HG03175 (cell line): Measurements from ENCODE around the gene UPK3BL2.
"Not testable (repeated sequence)": the region's sequence is repeated elsewhere in the genome, so short reads cannot be mapped to it uniquely, and the experiment has no call there.

Experiments
- ATAC-seq: cut with Tn5 transposase; IDR thresholded peaks from one replicate; pipeline ENCODE4 v1.9.1; 2021; ENCODE audit warnings: mild to moderate bottlenecking, moderate library complexity; ENCODE audit not compliant: unreplicated experiment

UPK3BL2 gene

GRCh38 chr7:102532127-102532526, 11.4 kb downstream of the UPK3BL2 start:
- ATAC-seq, result not testable (repeated sequence)

GRCh38 chr7:102531583-102531982, 11.9 kb downstream of the UPK3BL2 start:
- not testable (repeated sequence) for ATAC-seq

DNA sequence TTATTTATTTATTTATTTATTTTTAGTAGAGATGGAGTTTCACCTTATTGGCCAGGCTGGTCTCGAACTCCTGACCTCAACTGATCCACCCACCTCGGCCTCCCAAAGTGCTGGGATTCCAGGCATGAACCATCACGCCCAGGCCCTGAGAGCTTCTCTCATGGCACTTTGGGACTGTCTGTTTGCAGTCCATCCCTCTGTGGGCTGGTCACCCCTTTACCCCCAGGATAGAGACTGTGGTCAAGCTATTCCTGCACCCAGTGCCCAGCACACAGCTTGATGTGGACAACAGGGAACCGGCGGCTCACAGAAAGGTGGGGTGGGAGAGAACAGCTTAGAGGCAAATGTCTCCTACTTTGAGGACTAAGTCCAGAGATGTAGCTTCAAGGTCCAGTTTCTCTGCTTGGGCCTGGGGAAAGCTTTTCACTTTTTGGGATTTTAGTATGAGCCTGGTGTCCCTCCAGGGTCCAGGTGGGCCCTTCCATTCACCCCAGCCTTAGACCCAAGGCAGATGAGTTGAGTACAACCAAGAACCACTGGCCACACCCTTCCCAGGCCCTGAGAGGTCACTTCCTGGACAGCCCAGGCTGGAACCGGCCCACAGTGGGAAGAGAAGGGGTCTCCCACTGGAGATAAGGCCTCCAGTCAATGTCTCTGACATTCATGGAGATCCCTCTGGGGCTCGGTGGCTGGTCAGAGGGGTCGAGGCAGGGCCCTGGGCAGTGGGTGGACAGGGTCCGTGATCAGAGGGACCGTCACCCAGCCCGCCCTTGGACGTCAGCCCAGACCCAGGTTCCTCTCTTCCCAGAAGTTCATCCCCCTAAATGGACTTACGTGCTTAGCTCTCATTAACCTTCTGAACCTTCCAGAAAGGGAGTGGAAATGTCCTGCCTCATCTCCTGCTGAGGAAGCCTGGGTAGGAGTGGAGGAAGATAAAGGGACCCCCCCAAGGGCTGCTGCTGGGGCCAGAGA, 15.4 kb downstream of the UPK3BL2 start:
- ATAC-seq, result not testable (repeated sequence)

DNA sequence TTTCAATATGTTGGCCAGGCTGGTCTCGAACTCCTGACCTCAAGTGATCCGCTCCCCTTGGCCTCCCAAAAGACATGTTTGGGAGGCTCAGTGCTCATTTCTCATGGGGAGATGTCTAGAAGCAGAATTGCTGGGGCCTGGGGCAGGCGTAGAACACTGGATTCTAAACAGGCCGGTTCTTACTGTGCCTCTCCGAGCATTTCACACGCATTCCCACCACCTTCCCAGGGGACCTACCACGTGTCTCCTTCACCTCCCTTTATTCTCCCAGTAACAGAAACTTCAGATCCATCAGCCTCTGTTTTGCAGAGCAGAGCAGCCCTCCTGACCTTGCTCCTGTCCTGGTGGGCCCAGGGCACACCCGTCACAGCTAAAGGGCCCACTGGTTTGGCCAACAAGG, 16.3 kb downstream of the UPK3BL2 start:
- not testable (repeated sequence) for ATAC-seq

DNA sequence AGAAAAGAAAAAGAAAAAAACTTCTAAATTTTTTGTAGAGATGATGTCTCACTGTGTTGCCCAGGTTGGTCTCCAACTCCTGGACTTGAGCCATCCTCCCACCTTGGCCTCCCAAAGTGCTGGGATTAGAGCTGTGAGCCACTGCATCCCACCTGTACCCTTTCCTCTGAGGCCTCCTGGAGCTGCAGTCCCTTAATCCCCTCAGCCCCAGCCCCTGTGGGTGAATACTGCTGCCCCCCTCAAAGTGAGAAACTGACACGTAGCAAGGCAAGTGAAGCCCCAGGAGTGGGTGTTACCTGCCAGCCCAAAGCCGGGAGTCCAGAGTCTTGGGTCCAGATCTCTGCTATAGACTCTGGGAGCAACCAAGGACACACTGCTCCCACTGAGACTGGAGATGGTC, 18.7 kb downstream of the UPK3BL2 start:
- not testable (repeated sequence) for ATAC-seq

DNA sequence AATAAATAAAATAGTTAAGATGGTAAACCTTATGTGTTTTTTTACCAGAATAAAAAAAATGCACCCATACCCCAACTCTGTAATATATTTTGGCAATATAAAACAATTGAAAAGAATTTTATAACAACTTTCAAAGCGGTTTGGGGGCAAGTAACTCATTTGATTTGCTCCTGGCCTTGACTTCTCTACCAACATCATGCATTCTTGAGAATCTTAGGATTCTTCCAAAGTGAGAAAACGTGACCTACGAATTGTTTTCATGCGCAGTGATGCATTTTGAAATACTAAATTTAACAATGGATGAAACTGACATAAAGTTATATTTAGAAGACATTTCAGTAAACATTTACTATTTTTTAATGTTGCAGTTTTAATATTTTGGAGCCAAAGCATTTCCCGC, 22.7 kb downstream of the UPK3BL2 start:
- ATAC-seq, result not testable (repeated sequence)

DNA sequence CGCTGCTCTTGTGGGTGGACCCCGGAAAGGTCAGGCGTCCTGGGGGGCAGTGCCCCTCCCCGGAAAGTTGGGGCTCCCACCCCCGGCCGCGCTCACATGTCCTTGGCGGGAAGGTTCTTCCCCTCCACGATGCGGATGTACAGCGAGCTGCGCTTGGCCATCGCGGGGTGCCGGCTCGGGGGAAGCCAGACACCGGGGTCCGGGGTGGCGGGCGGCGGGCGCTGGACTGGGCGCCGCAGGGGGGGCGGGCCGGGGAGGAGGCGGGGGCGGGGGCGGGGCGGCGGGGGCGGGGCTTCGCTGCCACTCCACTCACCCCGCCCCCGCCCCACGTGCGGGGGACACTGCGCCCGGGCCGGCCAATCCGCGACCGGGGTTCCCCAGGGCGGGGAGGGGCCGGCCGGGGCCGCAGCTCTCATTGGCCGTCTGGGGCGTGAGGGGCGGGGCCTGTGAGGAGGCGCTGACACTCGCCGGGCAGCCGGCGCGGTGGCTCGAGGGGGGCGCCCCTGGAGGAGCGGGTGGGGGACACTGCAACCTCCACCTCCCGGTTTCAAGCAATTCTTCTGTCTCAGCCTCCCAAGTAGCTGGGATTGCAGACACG, 25.8 kb downstream of the UPK3BL2 start, which contains the start of gene RASA4B:
Gene RASA4B, minus strand, starts transcription at position 228 of the 598 bp plus-strand sequence. Its CDS starts 67 bp downstream, at position 161.
- ATAC-seq, result peak; percentile 75

DNA sequence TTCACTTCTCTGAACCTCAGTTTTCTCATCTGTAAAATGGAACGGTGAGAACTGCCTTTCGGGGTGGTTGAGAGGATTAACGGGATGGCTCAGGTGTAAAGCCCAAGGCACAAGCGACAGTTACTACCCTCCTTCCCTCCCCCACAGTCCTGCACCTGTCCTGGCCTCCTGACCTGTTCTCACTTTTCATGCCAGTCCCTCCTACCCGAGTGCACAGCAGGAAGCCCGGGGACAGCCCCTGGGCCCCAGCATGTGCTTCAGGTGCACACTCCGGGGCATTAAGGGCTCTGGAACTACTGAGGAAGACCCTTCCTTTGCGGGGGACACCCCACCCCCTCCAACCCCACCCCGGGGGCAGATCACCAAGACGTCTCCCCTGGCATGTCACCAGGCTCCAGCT, 26.5 kb downstream of the UPK3BL2 start:
- ATAC-seq, result not testable (repeated sequence)

DNA sequence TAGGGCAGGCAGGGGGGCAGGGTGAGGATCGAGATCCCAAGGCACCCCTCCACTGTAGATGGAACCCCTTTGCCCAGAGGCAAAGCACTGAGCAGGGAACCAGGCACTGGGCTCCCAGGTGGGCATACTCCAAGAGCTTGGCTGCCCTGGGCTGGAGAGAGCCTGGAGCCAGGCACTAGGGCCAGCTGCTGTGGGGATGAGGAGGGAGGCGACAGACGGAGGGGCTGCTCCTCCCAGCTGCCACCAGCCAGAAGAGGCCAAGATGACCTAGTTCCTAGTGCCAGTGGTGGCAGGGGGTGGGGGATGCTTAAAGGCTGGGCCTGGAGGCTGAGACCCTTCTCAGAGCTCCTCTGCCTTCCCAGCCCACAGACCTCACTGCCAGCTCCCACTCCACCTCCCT, 27.6 kb downstream of the UPK3BL2 start:
- not testable (repeated sequence) for ATAC-seq

- ATAC-seq, result peak; percentile 70
These were observed 28.4 kb downstream of the UPK3BL2 start for GRCh38 chr7:102514881-102515721.

DNA sequence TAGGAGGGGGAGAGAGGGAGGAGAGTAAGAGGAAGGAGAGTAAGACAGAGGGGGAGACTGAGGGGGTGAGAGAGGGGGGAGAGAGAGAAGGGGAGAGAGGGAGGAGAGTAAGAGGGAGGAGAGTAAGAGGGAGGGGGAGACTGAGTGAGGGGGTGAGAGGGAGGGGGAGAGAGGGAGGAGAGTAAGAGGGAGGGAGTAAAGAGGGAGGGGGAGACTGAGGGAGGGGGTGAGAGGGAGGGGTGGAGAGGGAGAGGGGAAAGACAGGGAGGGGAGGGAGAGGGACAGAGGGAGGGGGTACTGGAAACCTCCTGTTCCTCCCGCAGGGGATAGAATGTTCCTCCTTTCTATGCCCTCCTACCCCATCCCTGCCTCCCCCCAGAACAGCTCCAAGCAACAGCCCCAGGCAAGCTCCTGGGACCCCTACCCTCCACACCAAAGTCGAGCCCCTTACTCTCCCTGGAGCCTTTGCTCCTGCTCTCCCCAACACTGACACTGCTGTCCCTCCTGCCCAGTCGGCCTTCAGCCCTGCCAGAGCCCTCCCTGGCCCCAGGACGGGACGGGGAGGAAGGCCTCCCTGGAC, 30.8 kb downstream of the UPK3BL2 start:
- ATAC-seq, result not testable (repeated sequence)

DNA sequence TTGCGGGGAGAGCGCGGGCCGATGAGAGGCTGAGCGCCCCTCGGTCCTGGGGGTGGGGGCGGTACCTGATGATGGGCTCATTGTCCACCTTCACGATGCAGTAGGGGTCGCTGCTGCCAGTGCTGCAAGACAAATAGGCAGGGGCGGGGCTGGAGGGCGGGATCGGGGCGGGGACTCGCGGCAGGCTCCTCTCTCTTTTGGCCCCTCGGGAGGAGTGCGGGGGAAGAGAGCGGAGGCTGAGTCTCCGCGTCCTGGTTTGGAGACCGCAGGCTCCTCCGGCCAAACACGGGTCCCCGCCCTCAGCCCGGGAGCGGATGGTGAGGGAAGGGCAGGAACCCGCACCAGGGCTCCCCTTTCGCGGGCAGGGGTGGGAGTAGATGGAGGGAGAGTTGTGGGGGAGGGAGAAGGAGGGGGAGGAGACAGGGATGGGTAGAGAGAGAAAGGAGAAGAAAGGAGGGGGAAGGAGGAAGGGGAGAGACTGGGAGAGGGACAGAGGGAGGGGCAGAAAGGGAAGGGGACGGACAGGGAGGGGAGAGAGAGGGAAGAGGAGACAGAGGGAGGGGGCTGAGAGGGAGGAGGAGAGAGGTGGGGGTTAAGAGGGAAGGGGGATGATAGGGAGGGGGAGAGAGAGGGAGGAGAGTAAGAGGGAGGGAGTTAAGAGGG, 31.5 kb downstream of the UPK3BL2 start:
- peak; percentile 41 for ATAC-seq

GRCh38 chr7:102510575-102510974, 32.9 kb downstream of the UPK3BL2 start:
- not testable (repeated sequence) for ATAC-seq

DNA sequence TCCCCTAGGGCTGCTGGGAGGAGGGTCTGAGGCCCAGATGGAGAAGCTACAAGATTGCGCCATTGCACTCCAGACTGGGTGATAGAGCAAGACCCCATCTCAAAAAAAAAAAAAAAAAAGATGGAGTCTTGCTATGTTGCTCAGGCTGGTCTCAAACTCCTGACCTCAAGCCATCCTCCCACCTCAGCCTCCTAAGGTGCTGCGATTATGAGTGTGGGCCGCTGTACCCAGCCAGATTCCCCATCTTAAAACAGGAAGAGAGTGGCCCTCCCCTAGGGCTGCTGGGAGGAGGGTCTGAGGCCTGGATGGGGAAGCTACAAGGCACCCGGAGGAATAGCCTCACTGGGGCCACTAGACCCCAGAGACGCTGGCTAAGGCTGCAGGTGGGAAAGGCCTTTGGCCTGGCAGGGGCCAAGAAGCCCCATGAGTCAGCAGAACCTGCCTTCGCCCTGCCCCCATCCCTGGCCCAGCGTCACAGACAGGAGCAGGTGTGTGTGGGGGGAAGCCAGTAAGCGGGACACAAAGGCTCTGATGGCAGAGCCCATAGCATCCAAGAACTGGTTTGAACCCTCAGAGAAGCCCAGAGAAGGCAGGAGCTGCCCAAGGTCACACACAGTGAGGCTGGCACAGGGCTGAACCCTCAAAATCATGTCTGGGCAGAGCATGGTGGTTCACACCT, 35.9 kb downstream of the UPK3BL2 start:
- not testable (repeated sequence) for ATAC-seq

DNA sequence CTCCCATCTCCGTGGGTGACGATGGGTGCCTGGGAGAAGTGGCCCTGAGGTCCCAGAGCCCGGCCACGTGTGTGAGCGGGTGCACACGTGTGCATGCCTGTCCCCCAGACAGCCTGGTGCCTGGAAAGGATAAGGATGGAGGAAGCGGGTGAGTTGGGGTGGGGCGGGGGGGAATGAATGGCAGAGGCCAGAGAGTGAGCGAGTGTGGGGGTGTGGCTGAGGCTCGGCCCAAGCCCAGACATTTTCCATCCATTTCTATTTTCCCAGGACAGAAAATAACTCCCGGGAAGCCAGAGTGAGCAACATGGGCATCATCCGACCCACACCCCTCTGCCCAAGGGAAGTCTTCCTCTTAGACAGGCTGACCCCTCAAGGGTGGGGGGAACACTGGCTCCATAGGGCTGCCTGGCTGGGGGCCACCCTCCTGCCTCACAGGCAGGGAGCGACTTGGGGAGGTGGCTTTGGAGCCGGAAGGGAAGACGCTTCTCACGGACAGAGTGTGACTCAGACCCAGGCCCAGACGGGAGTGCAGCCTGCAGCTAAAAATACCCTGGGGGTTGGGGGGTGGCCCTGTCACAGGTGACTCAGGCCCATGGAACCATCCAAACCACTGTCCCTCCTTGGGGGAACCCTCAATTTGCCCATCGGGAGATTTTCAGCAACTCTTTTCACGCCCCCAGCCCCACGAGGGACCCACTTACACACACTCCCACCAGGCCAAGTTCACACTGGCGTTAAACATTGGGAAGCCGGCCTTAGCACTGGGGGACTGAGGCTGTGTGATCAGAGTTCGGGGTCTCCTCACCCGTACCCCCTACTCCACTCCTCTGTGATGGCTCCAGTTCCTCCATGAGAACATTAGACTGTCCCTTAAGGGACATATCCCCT, 38.0 kb downstream of the UPK3BL2 start:
- not testable (repeated sequence) for ATAC-seq

DNA sequence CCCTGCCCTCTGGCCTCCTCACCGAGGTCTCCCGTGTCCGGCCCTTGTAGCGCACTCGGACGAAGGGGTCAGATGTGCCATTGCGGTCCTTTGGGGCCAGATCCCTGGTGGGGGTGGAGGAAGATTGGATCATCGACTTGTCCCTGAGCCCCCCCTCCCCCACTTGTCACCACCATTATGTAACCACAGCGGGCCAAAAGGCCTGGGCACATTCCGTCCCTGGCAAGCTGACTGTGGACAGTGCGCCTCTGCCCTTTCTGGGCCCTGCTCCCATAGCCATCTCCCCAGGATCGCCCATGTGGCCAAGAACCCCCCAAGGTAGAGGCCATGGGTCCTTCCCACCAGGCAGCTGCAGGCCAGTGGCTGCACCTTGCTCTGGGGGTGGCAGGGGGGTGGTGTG, 40.4 kb downstream of the UPK3BL2 start:
- not testable (repeated sequence) for ATAC-seq

DNA sequence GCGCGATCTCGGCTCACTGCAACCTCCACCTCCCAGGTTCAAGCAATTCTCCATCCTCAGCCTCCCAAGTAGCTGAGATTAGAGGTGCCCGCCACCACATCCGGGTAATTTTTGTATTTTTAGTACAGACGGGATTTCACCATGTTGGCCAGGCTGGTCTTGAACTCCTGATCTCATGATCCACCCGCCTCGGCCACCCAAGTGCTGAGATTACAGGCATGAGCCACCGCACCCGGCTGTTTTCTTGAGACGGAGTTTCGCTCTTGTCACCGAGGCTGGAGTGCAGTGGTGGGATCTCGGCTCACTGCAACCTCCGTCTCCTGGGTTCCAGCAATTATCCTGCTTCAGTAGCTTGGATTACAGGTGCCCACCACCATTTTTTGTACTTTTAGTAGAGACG, 45.2 kb downstream of the UPK3BL2 start:
- ATAC-seq, result not testable (repeated sequence)

DNA sequence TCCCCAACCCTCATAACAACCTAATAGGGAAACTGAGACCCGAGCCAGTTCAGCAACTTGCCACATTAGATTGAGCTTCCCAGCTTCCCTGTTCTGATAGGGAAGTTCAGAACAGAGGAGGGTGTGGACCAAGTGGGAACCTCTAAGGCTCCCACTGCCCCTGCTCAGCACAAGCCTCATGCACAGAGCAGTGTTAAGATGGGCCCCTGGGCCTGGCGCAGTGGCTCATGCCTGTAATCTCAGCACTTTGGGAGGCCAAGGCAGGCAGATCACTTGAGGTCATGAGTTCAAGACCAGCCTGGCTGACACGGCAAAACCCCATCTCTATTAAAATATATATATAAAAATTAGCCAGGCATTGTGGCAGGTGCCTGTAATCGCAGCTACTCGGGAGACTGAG, 46.2 kb downstream of the UPK3BL2 start:
- ATAC-seq, result not testable (repeated sequence)
